ENCODE data around the gene FLNB.

- TF ChIP-seq, protein P1, sequence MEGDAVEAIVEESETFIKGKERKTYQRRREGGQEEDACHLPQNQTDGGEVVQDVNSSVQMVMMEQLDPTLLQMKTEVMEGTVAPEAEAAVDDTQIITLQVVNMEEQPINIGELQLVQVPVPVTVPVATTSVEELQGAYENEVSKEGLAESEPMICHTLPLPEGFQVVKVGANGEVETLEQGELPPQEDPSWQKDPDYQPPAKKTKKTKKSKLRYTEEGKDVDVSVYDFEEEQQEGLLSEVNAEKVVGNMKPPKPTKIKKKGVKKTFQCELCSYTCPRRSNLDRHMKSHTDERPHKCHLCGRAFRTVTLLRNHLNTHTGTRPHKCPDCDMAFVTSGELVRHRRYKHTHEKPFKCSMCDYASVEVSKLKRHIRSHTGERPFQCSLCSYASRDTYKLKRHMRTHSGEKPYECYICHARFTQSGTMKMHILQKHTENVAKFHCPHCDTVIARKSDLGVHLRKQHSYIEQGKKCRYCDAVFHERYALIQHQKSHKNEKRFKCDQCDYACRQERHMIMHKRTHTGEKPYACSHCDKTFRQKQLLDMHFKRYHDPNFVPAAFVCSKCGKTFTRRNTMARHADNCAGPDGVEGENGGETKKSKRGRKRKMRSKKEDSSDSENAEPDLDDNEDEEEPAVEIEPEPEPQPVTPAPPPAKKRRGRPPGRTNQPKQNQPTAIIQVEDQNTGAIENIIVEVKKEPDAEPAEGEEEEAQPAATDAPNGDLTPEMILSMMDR (IDR thresholded peaks at IDR 0.05): no peak
- TF ChIP-seq POLR2AphosphoS5 (IDR thresholded peaks at IDR 0.05; ENCODE audit: low read depth, low read length): no peak
Observed at GRCh38 chr3:58027704-58028317, 19.6 kb downstream of the FLNB start.

Data from Panc1 (cell line).